HepG2 (cell line): ENCODE results near the gene TP53TG5. TPM values are rescaled to one million over a fixed set of nuclear protein-coding genes. Genes with fewer than 3 reads are reported as not detected.

ENCODE experiments used
- HDAC1 ChIP-seq: sonication (generic); formaldehyde crosslinking; IDR thresholded peaks from 2 replicates; pipeline ENCODE4 v1.5.1; 2020; ENCODE audit warnings: mild to moderate bottlenecking, missing genetic modification reagents
- KMT2B ChIP-seq: IDR thresholded peaks from 2 replicates; pipeline ENCODE4 v1.6.1; 2016; ENCODE audit warnings: missing genetic modification reagents, missing compliant biosample characterization
- MZF1 ChIP-seq: sonication (generic); formaldehyde crosslinking; IDR thresholded peaks from 2 replicates; pipeline ENCODE4 v1.8.1; 2023; ENCODE audit warnings: mild to moderate bottlenecking, missing genetic modification reagents, borderline replicate concordance
- NBN ChIP-seq: fragments of 450-650 bp; conservative IDR thresholded peaks from 2 replicates; pipeline ENCODE4 v1.6.1; 2017
- PCBP2 ChIP-seq: fragments of 200-400 bp; formaldehyde crosslinking; optimal IDR thresholded peaks from 2 replicates; pipeline ENCODE3; 2018; ENCODE audit warnings: low read length, low read depth; ENCODE audit not compliant: poor library complexity, severe bottlenecking
- RFXAP ChIP-seq: sonication (generic); formaldehyde crosslinking; IDR thresholded peaks from 2 replicates; pipeline ENCODE4 v1.4.0; 2020; ENCODE audit warnings: missing genetic modification reagents, borderline replicate concordance
- SRSF9 ChIP-seq: fragments of 200-400 bp; formaldehyde crosslinking; IDR thresholded peaks from 2 replicates; pipeline ENCODE4 v1.6.1; 2018; ENCODE audit warnings: borderline replicate concordance, mild to moderate bottlenecking, low read depth, low read length; ENCODE audit not compliant: insufficient read depth, poor library complexity, severe bottlenecking
- SYNCRIP ChIP-seq: fragments of 200-400 bp; formaldehyde crosslinking; IDR thresholded peaks from 2 replicates; pipeline ENCODE4 v1.6.1; 2018; ENCODE audit warnings: mild to moderate bottlenecking, low read depth, low read length; ENCODE audit not compliant: insufficient read depth
- ZBTB7B ChIP-seq: sonication (generic); formaldehyde crosslinking; IDR thresholded peaks from 2 replicates; pipeline ENCODE4 v1.4.0; 2020; ENCODE audit warnings: missing genetic modification reagents
- ZFP62 ChIP-seq: sonication (generic); formaldehyde crosslinking; IDR thresholded peaks from 2 replicates; pipeline ENCODE4 v1.4.0; 2020; ENCODE audit warnings: missing genetic modification reagents
- ZNF343 ChIP-seq: sonication (generic); formaldehyde crosslinking; IDR thresholded peaks from 2 replicates; pipeline ENCODE4 v1.4.0; 2020; ENCODE audit warnings: mild to moderate bottlenecking, missing genetic modification reagents
- ZNF383 ChIP-seq: sonication (generic); formaldehyde crosslinking; IDR thresholded peaks from 2 replicates; pipeline ENCODE4 v1.4.0; 2020; ENCODE audit warnings: missing genetic modification reagents, mild to moderate bottlenecking, borderline replicate concordance
- ZNF530 ChIP-seq: sonication (generic); formaldehyde crosslinking; IDR thresholded peaks from 2 replicates; pipeline ENCODE4 v1.5.0; 2020; ENCODE audit warnings: low read depth, mild to moderate bottlenecking, missing genetic modification reagents
- ZNF572 ChIP-seq: sonication (generic); formaldehyde crosslinking; IDR thresholded peaks from 2 replicates; pipeline ENCODE4 v1.5.1; 2020; ENCODE audit warnings: mild to moderate bottlenecking, missing genetic modification reagents
- ZNF577 ChIP-seq: sonication (generic); formaldehyde crosslinking; IDR thresholded peaks from 2 replicates; pipeline ENCODE4 v1.4.0; 2020; ENCODE audit warnings: mild to moderate bottlenecking, low read depth, missing genetic modification reagents, borderline replicate concordance
- polyA plus RNA-seq, 8 experiments: library from polyadenylated mRNA; depleted of rRNA in 3 of 8; stranded (reverse) in 7 of 8; unstranded in 1 of 8; fragments of >200 nt; fragmentation: Illumina TruSeq in 4 of 8; extraction: Trizol in 4 of 8; gene quantifications; 2 replicates each; pipeline versions ENCODE4 v1.2.1 to v1.2.3, GENCODE V29; 2011 to 2016; ENCODE audit warnings: low read depth in 4 of 8, missing spikeins in 1 of 8, mixed read lengths in 1 of 8; ENCODE audit not compliant: insufficient read depth in 1 of 8
- total RNA-seq, 5 experiments: library from RNA; depleted of rRNA; stranded (reverse); fragments of >200 nt; fragmentation: Illumina TruSeq; extraction: Trizol; gene quantifications; 2 replicates each; pipeline ENCODE4 v1.2.3, GENCODE V29; 2016; ENCODE audit warnings: low read depth in 1 of 5
- TF ChIP-seq, protein P1 (sequence below): sonication (generic); formaldehyde crosslinking; IDR thresholded peaks from 2 replicates; pipeline ENCODE4 v1.4.0; 2020; ENCODE audit warnings: mild to moderate bottlenecking, missing genetic modification reagents
- TF ChIP-seq, protein P2 (sequence below): sonication (generic); formaldehyde crosslinking; IDR thresholded peaks from 2 replicates; pipeline ENCODE4 v1.5.0; 2020; ENCODE audit warnings: missing genetic modification reagents

TP53TG5 gene
- total and polyA plus RNA-seq, 2 of the 13 experiments (the other 11 are each of a cell fraction or from before 2014, with no cell fraction given): 0.11 TPM; not detected in 1

DNA sequence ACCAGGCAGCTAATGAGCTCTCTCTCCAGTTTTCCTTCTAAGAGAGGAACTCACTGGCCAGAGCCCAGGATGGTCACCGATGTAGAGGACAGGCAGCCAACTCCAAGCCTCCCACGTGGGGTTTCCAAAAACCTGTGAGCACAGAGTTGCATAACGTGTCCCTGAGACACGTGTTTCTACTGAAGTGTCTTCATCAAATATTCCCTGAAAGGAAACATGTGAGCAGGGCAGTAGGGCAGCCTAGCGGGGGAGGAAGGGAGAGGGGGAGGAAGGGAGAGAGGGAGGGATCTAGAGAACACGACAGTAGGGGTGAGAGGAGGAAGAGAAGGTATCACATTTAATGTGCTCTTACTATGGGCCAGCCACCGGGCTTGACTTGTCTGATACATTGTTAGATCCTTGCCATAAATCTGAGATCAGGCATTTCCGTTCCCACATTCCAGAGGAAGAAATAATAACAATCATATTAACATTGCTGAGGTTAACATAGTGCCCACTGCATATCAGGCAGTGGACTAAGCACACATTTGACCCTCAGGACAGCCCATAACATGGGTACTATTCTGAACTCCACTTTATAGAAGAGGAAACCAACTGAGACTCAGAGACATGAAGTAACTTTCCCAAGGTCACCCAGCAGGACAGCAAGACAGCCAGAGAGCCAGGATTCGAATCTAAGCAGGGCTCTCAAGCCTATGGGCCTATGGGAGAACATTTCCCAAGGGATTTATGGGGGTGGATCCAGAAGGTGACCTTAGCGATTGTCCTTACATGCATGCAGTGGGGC, 19.6 kb downstream of the TP53TG5 start (continued):
- TF ChIP-seq ZFP62 (CRISPR knock-in tag) (no peak), ZNF530 (CRISPR knock-in tag) (0 out of 2 replicates have a peak, but pooled peaks have one; percentile 32), PCBP2 (no peak), ZBTB7B (0 out of 2 replicates have a peak, but pooled peaks have one; percentile 5), ZNF383 (no peak), MZF1 (CRISPR knock-in tag) (peak; percentile 27; the same call in 1 of the 2 replicates), ZNF577 (CRISPR knock-in tag) (no peak), ZNF343 (no peak), HDAC1 (CRISPR knock-in tag) (peak; percentile 26), NBN (no peak), SYNCRIP (no peak), SRSF9 (no peak), KMT2B (CRISPR knock-in tag) (peak; percentile 35; the same call in 1 of the 2 replicates), ZNF572 (0 out of 2 replicates have a peak, but pooled peaks have one; percentile 22), RFXAP (CRISPR knock-in tag) (peak; percentile 66; the same call in 1 of the 2 replicates)
- TF ChIP-seq, protein P1, sequence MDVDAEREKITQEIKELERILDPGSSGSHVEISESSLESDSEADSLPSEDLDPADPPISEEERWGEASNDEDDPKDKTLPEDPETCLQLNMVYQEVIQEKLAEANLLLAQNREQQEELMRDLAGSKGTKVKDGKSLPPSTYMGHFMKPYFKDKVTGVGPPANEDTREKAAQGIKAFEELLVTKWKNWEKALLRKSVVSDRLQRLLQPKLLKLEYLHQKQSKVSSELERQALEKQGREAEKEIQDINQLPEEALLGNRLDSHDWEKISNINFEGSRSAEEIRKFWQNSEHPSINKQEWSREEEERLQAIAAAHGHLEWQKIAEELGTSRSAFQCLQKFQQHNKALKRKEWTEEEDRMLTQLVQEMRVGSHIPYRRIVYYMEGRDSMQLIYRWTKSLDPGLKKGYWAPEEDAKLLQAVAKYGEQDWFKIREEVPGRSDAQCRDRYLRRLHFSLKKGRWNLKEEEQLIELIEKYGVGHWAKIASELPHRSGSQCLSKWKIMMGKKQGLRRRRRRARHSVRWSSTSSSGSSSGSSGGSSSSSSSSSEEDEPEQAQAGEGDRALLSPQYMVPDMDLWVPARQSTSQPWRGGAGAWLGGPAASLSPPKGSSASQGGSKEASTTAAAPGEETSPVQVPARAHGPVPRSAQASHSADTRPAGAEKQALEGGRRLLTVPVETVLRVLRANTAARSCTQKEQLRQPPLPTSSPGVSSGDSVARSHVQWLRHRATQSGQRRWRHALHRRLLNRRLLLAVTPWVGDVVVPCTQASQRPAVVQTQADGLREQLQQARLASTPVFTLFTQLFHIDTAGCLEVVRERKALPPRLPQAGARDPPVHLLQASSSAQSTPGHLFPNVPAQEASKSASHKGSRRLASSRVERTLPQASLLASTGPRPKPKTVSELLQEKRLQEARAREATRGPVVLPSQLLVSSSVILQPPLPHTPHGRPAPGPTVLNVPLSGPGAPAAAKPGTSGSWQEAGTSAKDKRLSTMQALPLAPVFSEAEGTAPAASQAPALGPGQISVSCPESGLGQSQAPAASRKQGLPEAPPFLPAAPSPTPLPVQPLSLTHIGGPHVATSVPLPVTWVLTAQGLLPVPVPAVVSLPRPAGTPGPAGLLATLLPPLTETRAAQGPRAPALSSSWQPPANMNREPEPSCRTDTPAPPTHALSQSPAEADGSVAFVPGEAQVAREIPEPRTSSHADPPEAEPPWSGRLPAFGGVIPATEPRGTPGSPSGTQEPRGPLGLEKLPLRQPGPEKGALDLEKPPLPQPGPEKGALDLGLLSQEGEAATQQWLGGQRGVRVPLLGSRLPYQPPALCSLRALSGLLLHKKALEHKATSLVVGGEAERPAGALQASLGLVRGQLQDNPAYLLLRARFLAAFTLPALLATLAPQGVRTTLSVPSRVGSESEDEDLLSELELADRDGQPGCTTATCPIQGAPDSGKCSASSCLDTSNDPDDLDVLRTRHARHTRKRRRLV (CRISPR knock-in tag): peak; percentile 25; the same call in 1 of the 2 replicates
- TF ChIP-seq, protein P2, sequence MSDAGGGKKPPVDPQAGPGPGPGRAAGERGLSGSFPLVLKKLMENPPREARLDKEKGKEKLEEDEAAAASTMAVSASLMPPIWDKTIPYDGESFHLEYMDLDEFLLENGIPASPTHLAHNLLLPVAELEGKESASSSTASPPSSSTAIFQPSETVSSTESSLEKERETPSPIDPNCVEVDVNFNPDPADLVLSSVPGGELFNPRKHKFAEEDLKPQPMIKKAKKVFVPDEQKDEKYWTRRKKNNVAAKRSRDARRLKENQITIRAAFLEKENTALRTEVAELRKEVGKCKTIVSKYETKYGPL (CRISPR knock-in tag): peak; percentile 85; the same call in 1 of the 2 replicates
